ENCODE results near the gene FAM174C. TPM values are rescaled to one million over a fixed set of nuclear protein-coding genes. Genes with fewer than 3 reads are reported as not detected.
A peak's percentile ranks its signal among the peaks of the same experiment; 100 is the strongest.
"Not testable (repeated sequence)": the region's sequence is repeated elsewhere in the genome, so short reads cannot be mapped to it uniquely, and the experiment has no call there.

The FAM174C gene
- total RNA-seq, 4 donors from 2014 or later: 24.9 to 58.9 (median 43.6) TPM

- no peak for TF ChIP-seq EP300 (IDR thresholded peaks at IDR 0.05)
- peak; percentile 24 to 57 for TF ChIP-seq POLR2AphosphoS5 (IDR thresholded peaks at IDR 0.05)
- no peak for TF ChIP-seq POLR2A (IDR thresholded peaks at IDR 0.05; ENCODE audit: low read depth)
- TF ChIP-seq CTCF (IDR thresholded peaks at IDR 0.05): no peak
Measured at GRCh38 chr19:1244693-1245451, 30.5 kb upstream of the FAM174C start.

GRCh38 chr19:1245494-1246264, 29.7 kb upstream of the FAM174C start:
- peak overlapping the region; percentile 22 to 44 (median 31) for H3K4me3 ChIP-seq
- H3K9me3 ChIP-seq: no peaks in the 10 kb centered on the region
- intact Hi-C loops (cut with DNase I): no loop called here
- DNase-seq (ENCODE audit: extremely low spot score): no peak
- 65% methylated on average over 18 of the region's 26 CpGs for WGBS
- H3K4me1 ChIP-seq: peaks cover 65 to 77% (median 69%) of the 10 kb centered on the region in 4 donors
- peaks cover 0 to 3% (median 0%) of the 10 kb centered on the region in 4 donors for H3K27me3 ChIP-seq
- H3K36me3 ChIP-seq: peaks cover 0 to 8% (median 6%) of the 10 kb centered on the region in 4 donors
- TF ChIP-seq POLR2A (IDR thresholded peaks at IDR 0.05; ENCODE audit: low read depth): peak; percentile 45
- peak; percentile 95 for TF ChIP-seq POLR2AphosphoS5 (IDR thresholded peaks at IDR 0.05)
- peak; percentile 77 for TF ChIP-seq EP300 (IDR thresholded peaks at IDR 0.05)
- TF ChIP-seq CTCF (IDR thresholded peaks at IDR 0.05): no peak
- H3K27ac ChIP-seq (replicated peaks in 1 of 4): peak overlapping the region; percentile 91 to 100 (median 100)

More at GRCh38 chr19:1244693-1245451, 30.5 kb upstream of the FAM174C start:
- Histone ChIP-seq H3K27ac (replicated peaks in 1 of 4) (peak overlapping the region; percentile 91 to 100 (median 100)), H3K4me1 (peaks cover 71 to 81% (median 77%) of the 10 kb centered on the region in 4 donors), H3K27me3 (peaks cover 0 to 3% (median 0%) of the 10 kb centered on the region in 4 donors), H3K36me3 (peaks cover 0 to 3% (median 1%) of the 10 kb centered on the region in 4 donors), H3K4me3 (peak overlapping the region; percentile 22 to 44 (median 31)), H3K9me3 (no peaks in the 10 kb centered on the region)
- 67% methylated on average over 1 of the region's 31 CpGs for WGBS
- intact Hi-C loops (cut with DNase I): loop anchor here (1.0 kb wide), 1 partner anchor 22 kb away; no protein-coding TSS in a partner anchor
- DNase-seq (ENCODE audit: extremely low spot score): no peak

GRCh38 chr19:1246265-1247087, 28.9 kb upstream of the FAM174C start:
- intact Hi-C loops (cut with DNase I): not testable (repeated sequence)

GRCh38 chr19:1247748-1248138, 27.6 kb upstream of the FAM174C start:
- intact Hi-C loops (cut with DNase I): no loop called here
- H3K9me3 ChIP-seq: no peaks in the 10 kb centered on the region
- peaks cover 55 to 81% (median 71%) of the 10 kb centered on the region in 4 donors for H3K4me1 ChIP-seq
- H3K27ac ChIP-seq (replicated peaks in 1 of 4): peak overlapping the region; percentile 100
- 86% methylated on average over 1 of the region's 8 CpGs for WGBS
- H3K27me3 ChIP-seq: peaks cover 0 to 3% (median 0%) of the 10 kb centered on the region in 4 donors
- peak overlapping the region; percentile 77 to 89 (median 82) for H3K4me3 ChIP-seq
- DNase-seq (ENCODE audit: extremely low spot score): no peak
- peaks cover 6 to 24% (median 20%) of the 10 kb centered on the region in 4 donors for H3K36me3 ChIP-seq
- TF ChIP-seq CTCF (IDR thresholded peaks at IDR 0.05): no peak
- TF ChIP-seq EP300 (IDR thresholded peaks at IDR 0.05): no peak
- TF ChIP-seq POLR2AphosphoS5 (IDR thresholded peaks at IDR 0.05): no peak
- TF ChIP-seq POLR2A (IDR thresholded peaks at IDR 0.05; ENCODE audit: low read depth): no peak

More at GRCh38 chr19:1246265-1247087, 28.9 kb upstream of the FAM174C start:
- not testable (repeated sequence) for H3K27me3 ChIP-seq; H3K9me3 ChIP-seq; DNase-seq (ENCODE audit: extremely low spot score)
- peaks cover 57 to 77% (median 68%) of the 10 kb centered on the region in 4 donors for H3K4me1 ChIP-seq
- H3K27ac ChIP-seq (replicated peaks in 1 of 4): peak overlapping the region; percentile 91 to 100 (median 100)
- 79% methylated on average over 23 of the region's 27 CpGs for WGBS
- peak overlapping the region in 2 of 4 donors; percentile 24 to 44 for H3K4me3 ChIP-seq
- H3K36me3 ChIP-seq: peaks cover 2 to 16% (median 14%) of the 10 kb centered on the region in 4 donors
